ENCODE results near the gene NPLOC4.
"Not testable (repeated sequence)": the region's sequence is repeated elsewhere in the genome, so short reads cannot be mapped to it uniquely, and the experiment has no call there.

Gene NPLOC4

GRCh38 chr17:81537343-81537855, 99.5 kb downstream of the NPLOC4 start:
- Histone ChIP-seq H3K27me3 (ENCODE audit: control insufficient read depth in 1 of 2, insufficient read depth in 2 of 2, low read length in 2 of 2) (peaks cover 6 to 26% of the 10 kb centered on the region in 2 donors), H3K9ac (ENCODE audit: low read depth in 1 of 2, low read length in 2 of 2) (no peak overlapping the region), H3K27ac (ENCODE audit: low read depth, low read length) (no peak overlapping the region), H3K4me3 (ENCODE audit: low read depth in 1 of 2, low read length in 2 of 2) (no peak overlapping the region), H3K9me3 (ENCODE audit: control insufficient read depth in 1 of 2, low read length in 2 of 2) (no peaks in the 10 kb centered on the region), H3K4me1 (ENCODE audit: control insufficient read depth in 1 of 2, insufficient read depth in 2 of 2, low read length in 2 of 2) (peaks cover 4 to 12% of the 10 kb centered on the region in 2 donors), H3K36me3 (ENCODE audit: control insufficient read depth in 1 of 2, insufficient read depth in 2 of 2, low read length in 2 of 2) (peaks cover 0 to 22% of the 10 kb centered on the region in 2 donors)

- Histone ChIP-seq H3K36me3 (ENCODE audit: control insufficient read depth in 1 of 2, insufficient read depth in 2 of 2, low read length in 2 of 2) (peaks cover 0 to 19% of the 10 kb centered on the region in 2 donors), H3K27me3 (ENCODE audit: control insufficient read depth in 1 of 2, insufficient read depth in 2 of 2, low read length in 2 of 2) (peaks cover 6 to 26% of the 10 kb centered on the region in 2 donors), H3K27ac (ENCODE audit: low read depth, low read length) (no peak overlapping the region), H3K4me1 (ENCODE audit: control insufficient read depth in 1 of 2, insufficient read depth in 2 of 2, low read length in 2 of 2) (peaks cover 4 to 12% of the 10 kb centered on the region in 2 donors), H3K9me3 (ENCODE audit: control insufficient read depth in 1 of 2, low read length in 2 of 2) (no peaks in the 10 kb centered on the region), H3K4me3 (ENCODE audit: low read depth in 1 of 2, low read length in 2 of 2) (no peak overlapping the region), H3K9ac (ENCODE audit: low read depth in 1 of 2, low read length in 2 of 2) (no peak overlapping the region)
Observed at GRCh38 chr17:81536299-81537290, 100.3 kb downstream of the NPLOC4 start.

GRCh38 chr17:81535480-81536298, 101.2 kb downstream of the NPLOC4 start:
- Histone ChIP-seq H3K9me3 (ENCODE audit: control insufficient read depth in 1 of 2, low read length in 2 of 2) (no peaks in the 10 kb centered on the region), H3K27ac (ENCODE audit: low read depth, low read length) (no peak overlapping the region), H3K27me3 (ENCODE audit: control insufficient read depth in 1 of 2, insufficient read depth in 2 of 2, low read length in 2 of 2) (peaks cover 6 to 28% of the 10 kb centered on the region in 2 donors), H3K4me1 (ENCODE audit: control insufficient read depth in 1 of 2, insufficient read depth in 2 of 2, low read length in 2 of 2) (peaks cover 4 to 12% of the 10 kb centered on the region in 2 donors), H3K9ac (ENCODE audit: low read depth in 1 of 2, low read length in 2 of 2) (no peak overlapping the region), H3K4me3 (ENCODE audit: low read depth in 1 of 2, low read length in 2 of 2) (no peak overlapping the region), H3K36me3 (ENCODE audit: control insufficient read depth in 1 of 2, insufficient read depth in 2 of 2, low read length in 2 of 2) (peaks cover 0 to 11% of the 10 kb centered on the region in 2 donors)

DNA sequence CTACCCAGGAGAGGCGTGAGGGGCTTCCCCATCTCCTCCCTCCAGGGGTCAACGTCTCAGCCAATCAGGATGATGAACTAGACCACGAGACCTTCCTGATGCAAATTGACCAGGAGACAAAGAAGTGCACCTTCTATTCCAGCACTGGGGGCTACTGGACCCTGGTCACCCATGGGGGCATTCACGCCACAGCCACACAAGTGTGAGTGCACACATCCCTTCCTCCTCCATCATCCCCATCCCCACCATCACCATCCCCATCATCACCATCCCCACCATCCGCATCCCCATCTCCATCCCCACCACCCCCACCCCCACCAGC, 101.9 kb downstream of the NPLOC4 start:
- H3K27ac ChIP-seq (ENCODE audit: low read depth, low read length): no peak overlapping the region
- H3K9me3 ChIP-seq (ENCODE audit: control insufficient read depth in 1 of 2, low read length in 2 of 2): no peaks in the 10 kb centered on the region
- peaks cover 14 to 28% of the 10 kb centered on the region in 2 donors for H3K27me3 ChIP-seq (ENCODE audit: control insufficient read depth in 1 of 2, insufficient read depth in 2 of 2, low read length in 2 of 2)
- peaks cover 0 to 4% of the 10 kb centered on the region in 2 donors for H3K36me3 ChIP-seq (ENCODE audit: control insufficient read depth in 1 of 2, insufficient read depth in 2 of 2, low read length in 2 of 2)
- H3K4me1 ChIP-seq (ENCODE audit: control insufficient read depth in 1 of 2, insufficient read depth in 2 of 2, low read length in 2 of 2): peaks cover 4 to 12% of the 10 kb centered on the region in 2 donors
- H3K9ac ChIP-seq (ENCODE audit: low read depth in 1 of 2, low read length in 2 of 2): no peak overlapping the region
- H3K4me3 ChIP-seq (ENCODE audit: low read depth in 1 of 2, low read length in 2 of 2): no peak overlapping the region

DNA sequence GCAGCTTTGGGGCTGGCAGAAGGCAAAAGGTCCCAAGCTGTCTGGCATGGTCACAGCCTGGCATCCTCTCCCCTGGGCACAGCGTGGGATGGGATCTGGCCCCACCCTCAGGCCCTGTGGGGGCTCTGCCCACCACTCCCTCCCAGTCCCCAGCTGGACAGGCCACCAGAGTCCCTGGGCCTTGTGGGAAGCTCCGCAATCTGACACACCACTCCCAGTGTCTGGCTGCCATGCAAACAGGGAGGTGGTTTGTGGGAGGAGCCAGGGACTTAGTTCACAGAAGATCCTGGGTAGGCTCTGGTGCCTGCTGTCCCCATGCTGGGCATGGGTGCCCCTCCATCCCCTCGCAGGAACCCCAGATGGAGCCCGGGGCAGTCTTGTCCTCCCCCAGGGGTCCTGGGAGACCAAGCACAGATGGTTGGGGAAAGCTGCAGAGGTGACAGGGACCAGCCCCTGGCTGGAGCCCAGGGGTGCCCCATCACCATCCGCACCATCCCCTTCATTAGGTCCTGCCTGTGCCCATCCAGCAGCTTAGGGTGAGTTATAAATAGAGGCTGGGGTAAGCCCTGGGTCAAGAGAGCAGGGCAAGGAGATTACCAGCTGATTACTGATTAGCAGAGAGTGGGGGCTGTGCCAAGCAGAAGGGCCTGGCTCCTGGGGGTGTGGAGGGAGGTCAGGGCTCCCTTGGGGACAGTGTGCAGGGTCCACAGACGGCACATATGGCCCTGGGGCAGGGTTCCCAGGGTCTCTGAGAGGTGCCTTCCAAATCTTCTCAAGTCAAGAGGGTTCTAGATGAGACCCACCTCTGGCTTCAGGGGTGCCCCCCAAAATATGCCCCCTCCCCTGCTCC, 102.5 kb downstream of the NPLOC4 start:
- Histone ChIP-seq H3K9me3 (ENCODE audit: control insufficient read depth in 1 of 2, low read length in 2 of 2) (no peaks in the 10 kb centered on the region), H3K36me3 (ENCODE audit: control insufficient read depth in 1 of 2, insufficient read depth in 2 of 2, low read length in 2 of 2) (no peaks in the 10 kb centered on the region), H3K4me3 (ENCODE audit: low read depth in 1 of 2, low read length in 2 of 2) (no peak overlapping the region), H3K27ac (ENCODE audit: low read depth, low read length) (no peak overlapping the region), H3K4me1 (ENCODE audit: control insufficient read depth in 1 of 2, insufficient read depth in 2 of 2, low read length in 2 of 2) (peaks cover 4 to 12% of the 10 kb centered on the region in 2 donors), H3K9ac (ENCODE audit: low read depth in 1 of 2, low read length in 2 of 2) (no peak overlapping the region), H3K27me3 (ENCODE audit: control insufficient read depth in 1 of 2, insufficient read depth in 2 of 2, low read length in 2 of 2) (peaks cover 15 to 32% of the 10 kb centered on the region in 2 donors)

DNA sequence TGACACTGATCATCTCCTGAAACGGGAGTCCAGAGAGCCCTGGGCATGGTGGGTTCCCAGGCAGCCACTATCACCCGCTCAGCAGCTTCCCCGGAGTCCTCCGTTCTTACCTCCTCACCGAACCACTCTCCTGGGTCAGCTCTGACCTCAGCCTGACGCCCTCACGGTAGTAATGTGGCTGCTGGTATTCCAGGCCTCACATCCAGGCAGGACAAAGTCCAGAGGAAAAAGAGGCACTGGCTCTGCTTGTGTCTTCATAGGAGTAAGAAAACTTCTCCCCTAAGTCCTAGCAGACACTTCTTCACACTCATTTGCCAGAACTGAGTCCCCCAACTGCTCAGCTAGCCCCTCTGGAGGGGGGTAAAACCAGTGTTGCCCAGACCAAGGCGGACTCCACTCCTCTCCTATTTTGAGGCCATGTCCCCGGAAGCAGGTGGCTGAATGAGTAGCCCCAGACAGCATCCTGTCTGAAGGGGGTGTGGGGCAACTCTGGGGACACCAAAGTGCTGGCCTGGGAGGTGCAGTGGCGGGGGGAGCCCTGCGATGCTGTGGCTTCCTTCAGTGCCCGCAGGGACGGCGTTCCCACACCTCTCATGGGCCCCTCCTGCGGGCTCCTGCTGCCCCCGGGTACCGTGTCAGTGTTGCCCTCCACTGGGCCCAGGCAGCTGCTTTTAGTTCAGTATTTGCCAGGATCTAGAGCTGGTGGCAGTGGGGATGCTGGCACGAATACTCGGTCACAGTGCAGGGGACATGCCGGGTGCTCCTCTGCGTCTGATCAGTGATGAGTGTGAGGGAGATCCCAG, 103.4 kb downstream of the NPLOC4 start:
- Histone ChIP-seq H3K36me3 (ENCODE audit: control insufficient read depth in 1 of 2, insufficient read depth in 2 of 2, low read length in 2 of 2) (no peaks in the 10 kb centered on the region), H3K27me3 (ENCODE audit: control insufficient read depth in 1 of 2, insufficient read depth in 2 of 2, low read length in 2 of 2) (peaks cover 24 to 40% of the 10 kb centered on the region in 2 donors), H3K9me3 (ENCODE audit: control insufficient read depth in 1 of 2, low read length in 2 of 2) (no peaks in the 10 kb centered on the region), H3K4me3 (ENCODE audit: low read depth in 1 of 2, low read length in 2 of 2) (no peak overlapping the region), H3K27ac (ENCODE audit: low read depth, low read length) (no peak overlapping the region), H3K9ac (ENCODE audit: low read depth in 1 of 2, low read length in 2 of 2) (no peak overlapping the region), H3K4me1 (ENCODE audit: control insufficient read depth in 1 of 2, insufficient read depth in 2 of 2, low read length in 2 of 2) (peaks cover 4 to 17% of the 10 kb centered on the region in 2 donors)

GRCh38 chr17:81532490-81533287, 104.2 kb downstream of the NPLOC4 start:
- Histone ChIP-seq H3K4me3 (ENCODE audit: low read depth in 1 of 2, low read length in 2 of 2) (no peak overlapping the region), H3K27ac (ENCODE audit: low read depth, low read length) (no peak overlapping the region), H3K27me3 (ENCODE audit: control insufficient read depth in 1 of 2, insufficient read depth in 2 of 2, low read length in 2 of 2) (peaks cover 31 to 43% of the 10 kb centered on the region in 2 donors), H3K9ac (ENCODE audit: low read depth in 1 of 2, low read length in 2 of 2) (no peak overlapping the region), H3K9me3 (ENCODE audit: control insufficient read depth in 1 of 2, low read length in 2 of 2) (no peaks in the 10 kb centered on the region), H3K4me1 (ENCODE audit: control insufficient read depth in 1 of 2, insufficient read depth in 2 of 2, low read length in 2 of 2) (peaks cover 4 to 17% of the 10 kb centered on the region in 2 donors), H3K36me3 (ENCODE audit: control insufficient read depth in 1 of 2, insufficient read depth in 2 of 2, low read length in 2 of 2) (no peaks in the 10 kb centered on the region)

DNA sequence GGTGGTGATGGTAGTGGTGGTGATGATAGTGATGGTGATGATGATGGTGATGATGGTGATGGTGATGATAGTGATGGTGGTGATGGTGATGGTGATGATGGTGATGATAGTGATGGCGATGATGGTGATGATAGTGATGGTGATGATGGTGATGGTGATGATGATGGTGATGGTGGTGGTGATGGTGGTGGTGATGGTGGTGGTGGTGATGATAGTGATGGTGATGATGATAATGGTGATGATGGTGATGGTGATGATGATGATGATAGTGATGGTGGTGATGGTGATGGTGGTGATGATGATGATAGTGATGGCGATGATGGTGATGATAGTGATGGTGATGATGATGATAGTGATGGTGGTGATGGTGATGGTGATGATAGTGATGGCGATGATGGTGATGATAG, 104.9 kb downstream of the NPLOC4 start:
- peaks cover 0 to 12% of the 10 kb centered on the region in 2 donors for H3K4me1 ChIP-seq (ENCODE audit: control insufficient read depth in 1 of 2, insufficient read depth in 2 of 2, low read length in 2 of 2)
- not testable (repeated sequence) for H3K4me3 ChIP-seq (ENCODE audit: low read depth in 1 of 2, low read length in 2 of 2); H3K9ac ChIP-seq (ENCODE audit: low read depth in 1 of 2, low read length in 2 of 2); H3K9me3 ChIP-seq (ENCODE audit: control insufficient read depth in 1 of 2, low read length in 2 of 2); H3K36me3 ChIP-seq (ENCODE audit: control insufficient read depth in 1 of 2, insufficient read depth in 2 of 2, low read length in 2 of 2); H3K27ac ChIP-seq (ENCODE audit: low read depth, low read length)
- H3K27me3 ChIP-seq (ENCODE audit: control insufficient read depth in 1 of 2, insufficient read depth in 2 of 2, low read length in 2 of 2): peaks cover 38 to 45% of the 10 kb centered on the region in 2 donors
